ENCODE data around the gene SPAG8. TPM values are rescaled to one million over a fixed set of nuclear protein-coding genes. Genes with fewer than 3 reads are reported as not detected.

SPAG8 gene
- total and polyA plus RNA-seq, 2 donors from 2014 or later: 2.4 to 6.1 TPM

- DNase-seq: no peak
- no peak for TF ChIP-seq CTCF (IDR thresholded peaks at IDR 0.05; ENCODE audit: borderline replicate concordance, extremely low read depth, insufficient read depth)
- no peak for FAIRE-seq
- Histone ChIP-seq H3K27ac (ENCODE audit: low read depth in 2 of 2, low read length in 2 of 2) (no peak overlapping the region), H3K27me3 (ENCODE audit: control insufficient read depth, insufficient read depth, low read length) (no peaks in the 10 kb centered on the region), H3K4me3 (ENCODE audit: low read length in 3 of 3) (no peak overlapping the region), H3K9me3 (ENCODE audit: control insufficient read depth in 2 of 3, insufficient read depth in 1 of 3, low read length in 3 of 3) (no peaks in the 10 kb centered on the region), H3K9ac (ENCODE audit: low read length in 3 of 3) (no peak overlapping the region), H3K4me1 (ENCODE audit: control insufficient read depth in 2 of 3, insufficient read depth in 2 of 3, low read depth in 1 of 3, low read length in 3 of 3) (no peaks in the 10 kb centered on the region), H3K36me3 (ENCODE audit: control insufficient read depth in 2 of 3, insufficient read depth in 3 of 3, low read length in 3 of 3) (no peaks in the 10 kb centered on the region)
- intact Hi-C loops (cut with DNase I): no loop called here
These were observed 28.6 kb downstream of the SPAG8 start for GRCh38 chr9:35783418-35783817.

- intact Hi-C loops (cut with DNase I): no loop called here
- DNase-seq: no peak
- no peak for FAIRE-seq
- no peaks in the 10 kb centered on the region for H3K27me3 ChIP-seq (ENCODE audit: control insufficient read depth, insufficient read depth, low read length)
- no peaks in the 10 kb centered on the region for H3K4me1 ChIP-seq (ENCODE audit: control insufficient read depth in 2 of 3, insufficient read depth in 2 of 3, low read depth in 1 of 3, low read length in 3 of 3)
- no peaks in the 10 kb centered on the region for H3K36me3 ChIP-seq (ENCODE audit: control insufficient read depth in 2 of 3, insufficient read depth in 3 of 3, low read length in 3 of 3)
- H3K4me3 ChIP-seq (ENCODE audit: low read length in 3 of 3): no peak overlapping the region
- no peak for TF ChIP-seq CTCF (IDR thresholded peaks at IDR 0.05; ENCODE audit: borderline replicate concordance, extremely low read depth, insufficient read depth)
- no peak overlapping the region for H3K27ac ChIP-seq (ENCODE audit: low read depth in 2 of 2, low read length in 2 of 2)
- H3K9ac ChIP-seq (ENCODE audit: low read length in 3 of 3): no peak overlapping the region
- H3K9me3 ChIP-seq (ENCODE audit: control insufficient read depth in 2 of 3, insufficient read depth in 1 of 3, low read length in 3 of 3): no peaks in the 10 kb centered on the region
These were observed 31.0 kb downstream of the SPAG8 start for GRCh38 chr9:35781066-35781465.

GRCh38 chr9:35778496-35778895 is 33.6 kb downstream of the SPAG8 start:
- FAIRE-seq: no peak
- H3K9ac ChIP-seq (ENCODE audit: low read length in 3 of 3): no peak overlapping the region

More at GRCh38 chr9:35778496-35778895, 33.6 kb downstream of the SPAG8 start:
- Histone ChIP-seq H3K27me3 (ENCODE audit: control insufficient read depth, insufficient read depth, low read length) (no peaks in the 10 kb centered on the region), H3K27ac (ENCODE audit: low read depth in 2 of 2, low read length in 2 of 2) (no peak overlapping the region), H3K4me3 (ENCODE audit: low read length in 3 of 3) (no peak overlapping the region), H3K9me3 (ENCODE audit: control insufficient read depth in 2 of 3, insufficient read depth in 1 of 3, low read length in 3 of 3) (no peaks in the 10 kb centered on the region), H3K36me3 (ENCODE audit: control insufficient read depth in 2 of 3, insufficient read depth in 3 of 3, low read length in 3 of 3) (no peaks in the 10 kb centered on the region), H3K4me1 (ENCODE audit: control insufficient read depth in 2 of 3, insufficient read depth in 2 of 3, low read depth in 1 of 3, low read length in 3 of 3) (peaks cover 0 to 6% (median 0%) of the 10 kb centered on the region in 3 donors)
- no peak for DNase-seq
- intact Hi-C loops (cut with DNase I): no loop called here
- no peak for TF ChIP-seq CTCF (IDR thresholded peaks at IDR 0.05; ENCODE audit: borderline replicate concordance, extremely low read depth, insufficient read depth)
